H1 (cell line): ENCODE results near the gene PRKN. TPM values are rescaled to one million over a fixed set of nuclear protein-coding genes. Genes with fewer than 3 reads are reported as not detected.

Experiments
- CTCF ChIA-PET: fragments of 300-600 bp; sonication (Branson Sonifier 250); formaldehyde crosslinking; loops from one replicate; lab custom pipeline; 2021; ENCODE audit not compliant: partially characterized antibody; lab: Charles Lee
- POLR2A ChIA-PET: fragments of 300-600 bp; sonication (Branson Sonifier 250); formaldehyde crosslinking; loops from one replicate; lab custom pipeline; 2021; ENCODE audit warnings: inconsistent platforms; ENCODE audit not compliant: partially characterized antibody; lab: Charles Lee
- DNase-seq, 2 experiments: peaks; one replicate each; pipeline versions ENCODE4 v3.0.0 to v3.0.0-alpha.2; 2010 to 2022; ENCODE audit warnings: low spot score in 2 of 2, low read depth in 1 of 2, mixed read lengths in 1 of 2
- FAIRE-seq: peaks from 2 replicates; lab custom pipeline; 2011; peaks lifted over from hg19 to GRCh38; lab: Jason Lieb, UNC
- H2AFZ ChIP-seq: 2 replicates; pipeline ENCODE4 v1.8.1; 2012; ENCODE audit warnings: low read length, inconsistent platforms
- H2AK5ac ChIP-seq: 2 replicates; pipeline ENCODE4 v1.6.1; 2013; ENCODE audit warnings: low read depth, low read length
- H2BK120ac ChIP-seq: replicated peaks from 2 replicates; pipeline ENCODE3; 2013; ENCODE audit warnings: low read depth, low read length, inconsistent platforms
- H2BK12ac ChIP-seq: 2 replicates; pipeline ENCODE4 v1.6.1; 2013; ENCODE audit warnings: low read depth, low read length
- H2BK15ac ChIP-seq: 2 replicates; pipeline ENCODE4 v1.6.1; 2013; ENCODE audit warnings: low read length
- H2BK20ac ChIP-seq: 2 replicates; pipeline ENCODE4 v1.6.1; 2013; ENCODE audit warnings: low read length
- H2BK5ac ChIP-seq: 2 replicates; pipeline ENCODE4 v1.6.1; 2013; ENCODE audit warnings: low read depth, low read length
- H3K14ac ChIP-seq: 2 replicates; pipeline ENCODE4 v1.6.1; 2013; ENCODE audit warnings: inconsistent platforms; ENCODE audit not compliant: insufficient read length
- H3K18ac ChIP-seq: 2 replicates; pipeline ENCODE4 v1.6.1; 2013; ENCODE audit warnings: low read length; ENCODE audit errors: extremely low read depth
- H3K23ac ChIP-seq: 2 replicates; pipeline ENCODE4 v1.6.1; 2013; ENCODE audit warnings: inconsistent platforms; ENCODE audit not compliant: insufficient read length
- H3K23me2 ChIP-seq: 2 replicates; pipeline ENCODE4 v1.6.1; 2013; ENCODE audit warnings: low read depth, low read length
- H3K27ac ChIP-seq: 2 replicates; pipeline ENCODE4 v1.6.1; 2011; ENCODE audit warnings: low read depth, low read length, inconsistent platforms
- H3K27me3 ChIP-seq, 4 experiments: replicated peaks in 1 of 4; 1 replicate in 1 of 4; 2 replicates in 3 of 4; pipeline versions ENCODE4 v1.6.1 to v1.8.1; 2011 to 2013; ENCODE audit warnings: low read length in 3 of 4, mild to moderate bottlenecking in 3 of 4, inconsistent platforms in 2 of 4, mixed read lengths in 2 of 4, moderate library complexity in 1 of 4; ENCODE audit not compliant: control insufficient read depth in 3 of 4, insufficient read depth in 3 of 4; ENCODE audit errors: extremely low read depth in 1 of 4
- H3K36me3 ChIP-seq, 4 experiments: 2 replicates each; pipeline versions ENCODE4 v1.6.1 to v1.8.1; 2011 to 2013; ENCODE audit warnings: mild to moderate bottlenecking in 4 of 4, low read length in 3 of 4, moderate library complexity in 2 of 4, control low read depth in 1 of 4, inconsistent platforms in 1 of 4; ENCODE audit not compliant: insufficient read depth in 4 of 4, control insufficient read depth in 2 of 4
- H3K4ac ChIP-seq: replicated peaks from 2 replicates; pipeline ENCODE3; 2013; ENCODE audit warnings: low read length, low read depth, mixed read lengths, inconsistent platforms; ENCODE audit not compliant: insufficient read length
- H3K4me1 ChIP-seq, 4 experiments: replicated peaks in 1 of 4; 1 replicate in 1 of 4; 2 replicates in 3 of 4; pipeline versions ENCODE4 v1.6.1 to v1.8.1; 2011 to 2013; ENCODE audit warnings: low read length in 3 of 4, inconsistent platforms in 2 of 4, mixed read lengths in 1 of 4; ENCODE audit not compliant: insufficient read depth in 4 of 4, control insufficient read depth in 3 of 4
- H3K4me2 ChIP-seq, 2 experiments: 2 replicates each; pipeline versions ENCODE4 v1.6.1 to v1.8.1; 2011 to 2013; ENCODE audit warnings: low read depth in 2 of 2, low read length in 2 of 2, control low read depth in 1 of 2, inconsistent platforms in 1 of 2, mild to moderate bottlenecking in 1 of 2; ENCODE audit not compliant: insufficient read depth in 1 of 2
- H3K4me3 ChIP-seq, 4 experiments: fragments of 200-600, 300-600 bp in 1 of 4; sonication (generic), shearing (Covaris generic), sonication (Bioruptor Twin) in 1 of 4; 2 replicates each; pipeline versions ENCODE4 v1.5.1 to v1.8.1; 2011 to 2016; ENCODE audit warnings: low read length in 4 of 4, low read depth in 3 of 4, control low read depth in 2 of 4, inconsistent platforms in 2 of 4, mild to moderate bottlenecking in 2 of 4, mixed read lengths in 1 of 4, moderate library complexity in 1 of 4; ENCODE audit not compliant: insufficient read depth in 2 of 4; ENCODE audit errors: extremely low read depth in 1 of 4
- H3K56ac ChIP-seq: replicated peaks from 2 replicates; pipeline ENCODE3; 2013; ENCODE audit warnings: low read depth, mild to moderate bottlenecking, mixed read lengths, low read length, inconsistent platforms; ENCODE audit not compliant: insufficient read length
- H3K79me1 ChIP-seq: 2 replicates; pipeline ENCODE4 v1.6.1; 2013; ENCODE audit warnings: low read depth, low read length, control low read depth
- H3K79me2 ChIP-seq, 2 experiments: 2 replicates each; pipeline versions ENCODE4 v1.6.1 to v1.8.1; 2012 to 2013; ENCODE audit warnings: low read length in 2 of 2, mild to moderate bottlenecking in 2 of 2, inconsistent platforms in 1 of 2; ENCODE audit not compliant: insufficient read depth in 2 of 2, control insufficient read depth in 1 of 2
- H3K9ac ChIP-seq, 4 experiments: replicated peaks in 1 of 4; 1 replicate in 1 of 4; 2 replicates in 3 of 4; pipeline versions ENCODE4 v1.6.1 to v1.8.1; 2011 to 2013; ENCODE audit warnings: low read depth in 3 of 4, low read length in 3 of 4, control low read depth in 2 of 4, mild to moderate bottlenecking in 2 of 4, moderate library complexity in 2 of 4, inconsistent platforms in 1 of 4; ENCODE audit errors: extremely low read depth in 1 of 4
- H3K9me3 ChIP-seq, 2 experiments: 2 replicates each; pipeline versions ENCODE4 v1.6.1 to v1.8.1; 2012 to 2013; ENCODE audit warnings: mild to moderate bottlenecking in 2 of 2, moderate library complexity in 2 of 2, control low read depth in 1 of 2, inconsistent platforms in 1 of 2, low read depth in 1 of 2, low read length in 1 of 2, mixed read lengths in 1 of 2; ENCODE audit not compliant: insufficient read depth in 2 of 2
- H4K20me1 ChIP-seq, 2 experiments: replicated peaks in 1 of 2; 2 replicates each; pipeline versions ENCODE3 to v1.8.1; 2011 to 2013; ENCODE audit warnings: inconsistent platforms in 2 of 2, low read length in 2 of 2, mild to moderate bottlenecking in 1 of 2; ENCODE audit not compliant: insufficient read depth in 2 of 2, control insufficient read depth in 1 of 2
- H4K5ac ChIP-seq: 2 replicates; pipeline ENCODE4 v1.6.1; 2013; ENCODE audit warnings: low read length, low read depth, mixed read lengths, inconsistent platforms; ENCODE audit not compliant: insufficient read length
- H4K8ac ChIP-seq: 2 replicates; pipeline ENCODE4 v1.8.0; 2013; ENCODE audit warnings: mild to moderate bottlenecking, moderate library complexity, low read length, inconsistent platforms; ENCODE audit not compliant: insufficient read depth; ENCODE audit errors: extremely low read depth
- H4K91ac ChIP-seq: replicated peaks from 2 replicates; pipeline ENCODE3; 2013; ENCODE audit warnings: low read length, mixed read lengths, inconsistent platforms; ENCODE audit not compliant: insufficient read length
- EP300 ChIP-seq, 2 experiments: IDR thresholded peaks; 1 replicate in 1 of 2; 2 replicates in 1 of 2; pipeline ENCODE4 v1.6.1; 2011 to 2012; ENCODE audit warnings: low read depth in 2 of 2, low read length in 2 of 2, mild to moderate bottlenecking in 2 of 2, borderline replicate concordance in 1 of 2, inconsistent platforms in 1 of 2, moderate library complexity in 1 of 2
- GABPA ChIP-seq: IDR thresholded peaks from 2 replicates; pipeline ENCODE4 v1.6.1; 2011; ENCODE audit warnings: mild to moderate bottlenecking, low read length, moderate library complexity, borderline replicate concordance; ENCODE audit not compliant: insufficient read depth
- KDM5A ChIP-seq: fragments of 200-600 bp; IDR thresholded peaks from 2 replicates; pipeline ENCODE4 v1.7.1; 2012; ENCODE audit warnings: mild to moderate bottlenecking, low read length, inconsistent platforms, mixed read lengths
- MAX ChIP-seq: IDR thresholded peaks from 2 replicates; pipeline ENCODE4 v1.6.1; 2012; ENCODE audit warnings: inconsistent platforms
- POU5F1 ChIP-seq: IDR thresholded peaks from 2 replicates; pipeline ENCODE4 v1.6.1; 2011; ENCODE audit warnings: low read depth, mild to moderate bottlenecking, low read length, moderate library complexity
- RBBP5 ChIP-seq: IDR thresholded peaks from 2 replicates; pipeline ENCODE4 v1.7.1; 2012; ENCODE audit warnings: low read depth, mild to moderate bottlenecking, inconsistent platforms, low read length, moderate library complexity, borderline replicate concordance
- SIX5 ChIP-seq: IDR thresholded peaks from 2 replicates; pipeline ENCODE4 v1.6.1; 2011; ENCODE audit warnings: mild to moderate bottlenecking, low read depth, low read length
- SP2 ChIP-seq: IDR thresholded peaks from 2 replicates; pipeline ENCODE4 v1.6.1; 2012; ENCODE audit warnings: mild to moderate bottlenecking, low read length, inconsistent platforms
- TBP ChIP-seq: IDR thresholded peaks from 2 replicates; pipeline ENCODE4 v1.6.1; 2011; ENCODE audit warnings: low read depth, low read length, improper control_type of control experiment
- WGBS, 2 experiments: shearing (Covaris generic) in 1 of 2; methylation state at CpG; one replicate each; pipeline versions ENCODE4 v1.1.6 to v1.1.7; 2013 to 2015; ENCODE audit warnings: low lambda C conversion rate in 2 of 2, mixed read lengths in 2 of 2, inconsistent platforms in 1 of 2, low coverage in 1 of 2, missing lambda C conversion rate in 1 of 2; ENCODE audit not compliant: insufficient replicate concordance in 2 of 2, insufficient coverage in 1 of 2, insufficient read length in 1 of 2; ENCODE audit errors: extremely low coverage in 1 of 2, missing lambda C conversion rate in 1 of 2; 5-methylcytosine and 5-hydroxymethylcytosine counted together
- polyA plus RNA-seq, 7 experiments: library from polyadenylated mRNA; depleted of rRNA in 3 of 7; stranded (reverse) in 5 of 7; unstranded in 2 of 7; fragments of >200 nt in 5 of 7; fragments of 200-250 nt in 2 of 7; gene quantifications; 1 replicate in 5 of 7; 2 replicates in 1 of 7; 4 replicates in 1 of 7; pipeline versions ENCODE4 v1.2.1 to v1.2.3, GENCODE V29; 2011 to 2013; ENCODE audit warnings: missing spikeins in 2 of 7, mixed read lengths in 2 of 7
- total RNA-seq: library from RNA; stranded (reverse); fragmentation: NEBNext Ultra II Directional; extraction: Animal tissue kit (Norgen Biotek cat#: 25700); gene quantifications from 2 replicates; pipeline ENCODE4 v1.2.1, GENCODE V29; 2021

Gene PRKN
- total and polyA plus RNA-seq, 2 of the 8 experiments (the other 6 are each of a cell fraction or from before 2014, with no cell fraction given) = 0.13 to 0.29 TPM

- H4K8ac ChIP-seq = peak overlapping the region; percentile 28; the same call in 1 of the 2 replicates
- no peaks in the 10 kb centered on the region for H3K79me1 ChIP-seq
- no peaks in the 10 kb centered on the region for H3K36me3 ChIP-seq
- H2AK5ac ChIP-seq = no peak overlapping the region
- no peak overlapping the region for H2BK12ac ChIP-seq
- H4K91ac ChIP-seq = no peak overlapping the region
- H2AFZ ChIP-seq = no peak overlapping the region
- H2BK5ac ChIP-seq = no peak overlapping the region
- H3K4me3 ChIP-seq = no peak overlapping the region
- H2BK120ac ChIP-seq = no peak overlapping the region
- H3K4ac ChIP-seq = no peak overlapping the region
- ChIA-PET POLR2A (no interaction called here), CTCF (no interaction called here)
- WGBS, 2 experiments = 96% methylated on average over 12 of the region's 12 CpGs; no CpG with 5 or more reads in 1 of the 2 experiments
- no peak overlapping the region for H3K23ac ChIP-seq
- no peak overlapping the region for H3K56ac ChIP-seq
- no peaks in the 10 kb centered on the region for H3K9me3 ChIP-seq
- peaks cover 0 to 8% (median 7%) of the 10 kb centered on the region in 4 experiments; a peak in 5 of 7 replicates for H3K4me1 ChIP-seq
- no peak overlapping the region for H3K14ac ChIP-seq
- H3K9ac ChIP-seq = no peak overlapping the region
- H2BK15ac ChIP-seq = no peak overlapping the region
- H3K79me2 ChIP-seq = no peaks in the 10 kb centered on the region
- H4K20me1 ChIP-seq = no peaks in the 10 kb centered on the region
- H3K27ac ChIP-seq = no peak overlapping the region
- no peaks in the 10 kb centered on the region for H3K23me2 ChIP-seq
- no peak for FAIRE-seq
- H3K18ac ChIP-seq = no peak overlapping the region
- no peak overlapping the region for H3K4me2 ChIP-seq
- no peak overlapping the region for H4K5ac ChIP-seq
- H3K27me3 ChIP-seq = no peaks in the 10 kb centered on the region
- H2BK20ac ChIP-seq = no peak overlapping the region
- DNase-seq = no peak
- no peak for TF ChIP-seq GABPA
- no peak for TF ChIP-seq SIX5
- TF ChIP-seq MAX = no peak
- no peak for TF ChIP-seq SP2
- no peak for TF ChIP-seq POU5F1
- no peak for TF ChIP-seq RBBP5
- no peak for TF ChIP-seq EP300 (IDR thresholded peaks at IDR 0.05; ENCODE audit: borderline replicate concordance in 1 of 2, low read depth in 2 of 2, low read length in 2 of 2)
- TF ChIP-seq KDM5A = no peak
- no peak for TF ChIP-seq TBP
These were observed 768.5 kb downstream of the PRKN start for GRCh38 chr6:161959072-161959471.
